SU-DHL-6 (cell line): ENCODE measurements around the gene CELA1.
"Not testable (repeated sequence)": the region's sequence is repeated elsewhere in the genome, so short reads cannot be mapped to it uniquely, and the experiment has no call there.

ENCODE experiments used
- CTCF ChIP-seq: fragments of 200-600 bp; sonication (generic); IDR thresholded peaks from one replicate; pipeline ENCODE4 v1.5.1; 2017; ENCODE audit warnings: antibody characterized with exemption, mild to moderate bottlenecking, low read length, moderate library complexity; ENCODE audit not compliant: insufficient read depth, poor library complexity, severe bottlenecking
- EZH2phosphoT487 ChIP-seq: fragments of 200-600 bp; sonication (generic), shearing (Covaris generic); conservative IDR thresholded peaks from 2 replicates; pipeline ENCODE4 v1.6.1; 2018; ENCODE audit warnings: mild to moderate bottlenecking, antibody characterized with exemption, low read length, moderate library complexity, mixed read lengths

- not testable (repeated sequence) for TF ChIP-seq CTCF, EZH2phosphoT487
Measured at GRCh38 chr12:51337336-51337735, 9.1 kb downstream of the CELA1 start.
